GM12891 (cell line): ENCODE data around the gene SPTBN1.

Experiments
- DNase-seq: peaks from one replicate; pipeline ENCODE4 v3.0.0; 2011; ENCODE audit warnings: low spot score; ENCODE audit not compliant: insufficient read length
- FAIRE-seq: peaks from 2 replicates; lab custom pipeline; 2011; peaks lifted over from hg19 to GRCh38; lab: Jason Lieb, UNC
- PAX5 ChIP-seq: IDR thresholded peaks from 2 replicates; pipeline ENCODE4 v1.6.1; 2011; ENCODE audit warnings: low read length, moderate library complexity, mild to moderate bottlenecking; ENCODE audit not compliant: insufficient read depth, severe bottlenecking
- POLR2A ChIP-seq: IDR thresholded peaks from 2 replicates; pipeline ENCODE4 v1.6.1; 2011; ENCODE audit warnings: low read depth, low read length, control low read depth
- POLR2AphosphoS5 ChIP-seq: IDR thresholded peaks from 2 replicates; pipeline ENCODE4 v1.6.1; 2011; ENCODE audit warnings: low read depth, low read length, control low read depth
- POU2F2 ChIP-seq: IDR thresholded peaks from 2 replicates; pipeline ENCODE4 v1.6.1; 2011; ENCODE audit warnings: low read depth, mild to moderate bottlenecking, control low read depth, low read length, moderate library complexity
- SPI1 ChIP-seq: IDR thresholded peaks from 2 replicates; pipeline ENCODE4 v1.6.1; 2011; ENCODE audit warnings: low read depth, low read length, control low read depth
- TAF1 ChIP-seq: IDR thresholded peaks from 2 replicates; pipeline ENCODE4 v1.6.1; 2011; ENCODE audit warnings: low read depth, low read length, control low read depth

The SPTBN1 gene

DNA sequence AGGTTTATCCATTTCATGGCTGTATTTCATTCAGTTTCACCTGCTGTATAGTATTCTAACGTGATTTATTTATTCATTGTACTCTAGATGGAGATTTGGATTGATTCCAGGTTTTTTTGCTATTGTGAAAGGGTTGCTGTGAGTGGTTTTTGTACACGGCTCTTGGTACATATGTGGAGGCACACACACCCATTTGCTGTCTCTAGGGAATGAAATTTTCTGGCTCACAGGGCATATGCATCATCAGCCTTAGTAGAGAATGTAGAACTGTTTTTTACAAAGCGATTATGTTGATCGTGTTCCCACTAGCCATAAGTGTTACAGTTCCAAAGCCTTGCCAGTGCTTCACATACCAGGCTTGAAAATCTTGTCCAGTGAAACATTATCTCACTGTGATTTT lies 5.1 kb downstream of the SPTBN1 start:
- FAIRE-seq (no peak), DNase-seq (no peak)
- TF ChIP-seq TAF1 (no peak), POU2F2 (no peak), SPI1 (no peak), PAX5 (no peak), POLR2AphosphoS5 (no peak), POLR2A (no peak)

DNA sequence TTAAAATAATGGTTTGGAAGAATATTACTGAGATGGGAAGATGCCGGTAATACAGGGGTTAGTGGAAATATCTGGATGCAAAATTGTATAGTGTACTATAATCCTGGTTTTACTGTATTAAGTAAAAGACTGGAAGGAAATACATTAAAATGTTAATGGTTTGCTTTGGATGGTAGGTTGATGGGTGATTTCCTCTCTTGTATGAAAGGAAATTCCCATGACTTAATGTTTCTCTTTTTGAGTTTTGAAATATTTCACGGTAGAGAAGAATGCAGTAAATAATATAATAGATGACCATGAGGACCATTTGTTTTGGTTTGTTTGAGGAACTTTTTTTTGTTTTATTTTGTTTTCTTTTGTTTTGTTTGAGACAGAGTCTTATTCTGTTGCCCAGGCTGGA lies 8.2 kb downstream of the SPTBN1 start:
- no peak for FAIRE-seq
- DNase-seq: no peak
- no peak for TF ChIP-seq POLR2A
- no peak for TF ChIP-seq SPI1
- TF ChIP-seq POLR2AphosphoS5: no peak
- no peak for TF ChIP-seq TAF1

GRCh38 chr2:54465143-54465542 lies 9.0 kb downstream of the SPTBN1 start:
- no peak for TF ChIP-seq SPI1
- no peak for TF ChIP-seq TAF1
- no peak for TF ChIP-seq POLR2A
- no peak for TF ChIP-seq POLR2AphosphoS5
- TF ChIP-seq POU2F2: no peak
- no peak for TF ChIP-seq PAX5
- FAIRE-seq (no peak), DNase-seq (no peak)

GRCh38 chr2:54466870-54467269 lies 10.7 kb downstream of the SPTBN1 start:
- FAIRE-seq: no peak
- DNase-seq: no peak
- no peak for TF ChIP-seq PAX5
- TF ChIP-seq POLR2AphosphoS5: no peak

GRCh38 chr2:54468673-54469072 lies 12.5 kb downstream of the SPTBN1 start:
- DNase-seq (no peak), FAIRE-seq (no peak)
- TF ChIP-seq SPI1 (no peak), PAX5 (no peak), POLR2A (no peak), TAF1 (no peak), POLR2AphosphoS5 (no peak), POU2F2 (no peak)

DNA sequence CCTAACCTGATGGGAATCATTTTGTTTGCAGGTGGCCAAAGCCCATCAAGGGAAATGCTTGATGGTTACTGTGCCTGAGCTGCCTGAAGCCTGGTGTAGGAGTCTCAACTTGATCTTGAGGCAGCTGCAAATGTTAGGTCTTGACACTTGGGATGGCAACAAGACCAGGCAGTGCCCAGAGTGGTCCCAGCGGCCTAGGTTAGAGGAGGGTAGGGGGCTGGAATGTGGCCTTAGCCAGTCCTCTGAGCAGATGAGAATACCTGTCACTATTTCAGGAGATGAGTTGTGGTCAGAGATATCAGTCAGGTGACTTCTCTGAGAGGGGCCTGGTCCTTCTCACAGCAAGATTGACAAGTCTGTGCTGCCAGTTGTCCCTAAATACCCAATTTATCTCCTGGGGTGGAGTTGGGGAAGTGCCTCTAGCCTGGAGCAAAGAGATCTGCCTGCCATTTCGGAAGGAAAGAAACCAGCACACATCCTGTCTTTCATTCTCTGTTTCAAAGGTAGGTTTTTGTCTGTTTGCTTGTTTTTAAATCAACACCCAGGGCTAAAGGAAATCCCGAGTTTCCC lies 13.4 kb downstream of the SPTBN1 start:
- DNase-seq: no peak
- no peak for TF ChIP-seq PAX5
- TF ChIP-seq SPI1: 0 out of 2 replicates have a peak, but pooled peaks have one; percentile 10
- TF ChIP-seq TAF1: no peak
- no peak for TF ChIP-seq POLR2AphosphoS5
- TF ChIP-seq POLR2A: no peak
- no peak for TF ChIP-seq POU2F2
- FAIRE-seq: peak; percentile 66

- no peak for DNase-seq
- no peak for FAIRE-seq
- TF ChIP-seq TAF1: no peak
- no peak for TF ChIP-seq POLR2A
- TF ChIP-seq PAX5: no peak
- TF ChIP-seq SPI1: no peak
- no peak for TF ChIP-seq POU2F2
- TF ChIP-seq POLR2AphosphoS5: no peak
Observed at GRCh38 chr2:54470266-54470938, 14.3 kb downstream of the SPTBN1 start.

DNA sequence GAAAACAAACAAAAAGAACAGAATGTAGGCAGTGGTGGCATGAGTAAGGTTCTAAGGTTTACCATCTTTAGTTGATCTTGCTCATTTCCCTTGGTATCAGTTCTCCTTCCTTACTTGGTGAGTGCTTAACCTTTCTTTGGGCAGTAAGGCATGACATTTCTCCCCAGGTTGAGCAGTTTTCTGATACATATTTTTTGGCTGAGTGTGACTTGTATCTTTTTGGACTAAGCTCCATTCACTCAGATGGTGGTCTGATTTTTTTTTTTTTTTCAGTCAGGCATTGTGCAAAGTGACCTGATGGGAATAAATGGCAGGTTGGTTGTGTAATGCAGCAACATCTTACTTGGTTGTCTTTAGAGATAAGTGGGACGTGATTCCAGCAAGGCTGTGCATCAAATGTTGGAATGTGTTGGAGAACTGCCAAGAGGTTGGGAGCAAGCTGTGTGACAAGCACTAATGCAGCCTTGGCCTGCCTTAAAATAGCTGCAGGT lies 15.1 kb downstream of the SPTBN1 start:
- DNase-seq (no peak), FAIRE-seq (peak; percentile 82)
- TF ChIP-seq PAX5 (no peak), TAF1 (no peak), SPI1 (peak; percentile 95), POU2F2 (no peak)

GRCh38 chr2:54473851-54474250 lies 17.7 kb downstream of the SPTBN1 start:
- DNase-seq (no peak), FAIRE-seq (no peak)
- TF ChIP-seq POLR2AphosphoS5: no peak
- TF ChIP-seq POLR2A: no peak
- TF ChIP-seq POU2F2: no peak
- TF ChIP-seq TAF1: no peak
- TF ChIP-seq PAX5: no peak
- TF ChIP-seq SPI1: no peak

- DNase-seq: no peak
- FAIRE-seq: no peak
- TF ChIP-seq PAX5: no peak
Observed at GRCh38 chr2:54475285-54475684, 19.2 kb downstream of the SPTBN1 start.

- FAIRE-seq: no peak
- TF ChIP-seq POU2F2 (no peak), SPI1 (no peak)
- DNase-seq: no peak
Observed at GRCh38 chr2:54475919-54476318, 19.8 kb downstream of the SPTBN1 start.
